NCI-H2196 (cell line): ENCODE results near the gene RHBDL1.
"Not testable (repeated sequence)": the region's sequence is repeated elsewhere in the genome, so short reads cannot be mapped to it uniquely, and the experiment has no call there.

Experiments
- DNase-seq: peaks from one replicate; lab custom pipeline; 2025; ENCODE audit not compliant: unreplicated experiment; lab: John Stamatoyannopoulos, UW

Gene RHBDL1

GRCh38 chr16:684961-685696 is 9.7 kb downstream of the RHBDL1 start:
- DNase-seq: peak; percentile 91

GRCh38 chr16:685967-686366 is 10.5 kb downstream of the RHBDL1 start:
- peak; percentile 80 for DNase-seq

- no peak for DNase-seq
These were observed 11.2 kb downstream of the RHBDL1 start for GRCh38 chr16:686459-687260.

- DNase-seq: no peak
These were observed 12.0 kb downstream of the RHBDL1 start for GRCh38 chr16:687499-687898.

- DNase-seq: no peak
These were observed 13.9 kb downstream of the RHBDL1 start for GRCh38 chr16:689175-689897.

- DNase-seq: not testable (repeated sequence)
These were observed 15.8 kb downstream of the RHBDL1 start for GRCh38 chr16:691242-691641.

- DNase-seq: no peak
These were observed 17.1 kb downstream of the RHBDL1 start for GRCh38 chr16:692356-693108.

GRCh38 chr16:693364-693763 is 17.9 kb downstream of the RHBDL1 start:
- no peak for DNase-seq

- DNase-seq: no peak
These were observed 18.3 kb downstream of the RHBDL1 start for GRCh38 chr16:693766-694165.

- DNase-seq: no peak
These were observed 18.9 kb downstream of the RHBDL1 start for GRCh38 chr16:694187-694862.

- no peak for DNase-seq
These were observed 19.4 kb downstream of the RHBDL1 start for GRCh38 chr16:694863-695354.

GRCh38 chr16:695355-696089 is 20.1 kb downstream of the RHBDL1 start:
- peak; percentile 96 for DNase-seq

GRCh38 chr16:698911-699671 is 23.6 kb downstream of the RHBDL1 start:
- DNase-seq: no peak

- DNase-seq: no peak
These were observed 25.5 kb downstream of the RHBDL1 start for GRCh38 chr16:700684-701584.

GRCh38 chr16:702341-702740 is 26.9 kb downstream of the RHBDL1 start:
- no peak for DNase-seq

GRCh38 chr16:703406-703805 is 27.9 kb downstream of the RHBDL1 start:
- DNase-seq: no peak

- no peak for DNase-seq
These were observed 28.6 kb downstream of the RHBDL1 start for GRCh38 chr16:704047-704446.
